ENCODE results near the gene TIMM8A. TPM values are rescaled to one million over a fixed set of nuclear protein-coding genes. Genes with fewer than 3 reads are reported as not detected.

Gene TIMM8A
- polyA plus RNA-seq, 2 of the 4 experiments (the other 2 are of a cell fraction) = 24.5 to 36.8 TPM

GRCh38 chrX:101369687-101370086 lies 21.1 kb upstream of the TIMM8A start:
- Histone ChIP-seq H3K27ac (no peak overlapping the region), H3K4me2 (no peak overlapping the region), H3K9me3 (no peaks in the 10 kb centered on the region), H3K4me3 (no peak overlapping the region), H3K4me1 (no peaks in the 10 kb centered on the region)
- 33% methylated on average over 6 of the region's 6 CpGs for WGBS (ENCODE audit: missing lambda C conversion rate)
- FAIRE-seq (no peak), DNase-seq (ENCODE audit: low read depth in 1 of 2, low spot score in 1 of 2) (no peak), ATAC-seq (no peak)
- no peak for TF ChIP-seq PBX3 (IDR thresholded peaks at IDR 0.05)
- no peak for TF ChIP-seq ZSCAN20 (CRISPR knock-in tag; IDR thresholded peaks at IDR 0.05)
- no peak for TF ChIP-seq MYC (IDR thresholded peaks at IDR 0.05; ENCODE audit: borderline replicate concordance, low read length)
- no peak for TF ChIP-seq HOXB13 (CRISPR knock-in tag; IDR thresholded peaks at IDR 0.05; ENCODE audit: low read depth)
- no peak for TF ChIP-seq CEBPB (IDR thresholded peaks at IDR 0.05)
- no peak for TF ChIP-seq RNF2 (IDR thresholded peaks at IDR 0.05; ENCODE audit: borderline replicate concordance, low read depth)
- no peak for TF ChIP-seq CBX2 (IDR thresholded peaks at IDR 0.05; ENCODE audit: borderline replicate concordance, low read depth)
- no peak for TF ChIP-seq FOSL2 (IDR thresholded peaks at IDR 0.05)
- no peak for TF ChIP-seq FOSL2 (CRISPR knock-in tag; IDR thresholded peaks at IDR 0.05)
- TF ChIP-seq HEYL (CRISPR knock-in tag; IDR thresholded peaks at IDR 0.05) = no peak
- no peak for TF ChIP-seq ZNF302 (CRISPR knock-in tag; IDR thresholded peaks at IDR 0.05)
- TF ChIP-seq EHF (CRISPR knock-in tag; IDR thresholded peaks at IDR 0.05) = no peak
- TF ChIP-seq GATA3 (IDR thresholded peaks at IDR 0.05; ENCODE audit: borderline replicate concordance) = no peak
- no peak for TF ChIP-seq RFX5 (IDR thresholded peaks at IDR 0.05)
- no peak for TF ChIP-seq CHD2 (IDR thresholded peaks at IDR 0.05; ENCODE audit: low read length, partially characterized antibody)
- TF ChIP-seq HDAC2 (IDR thresholded peaks at IDR 0.05) = no peak
- no peak for TF ChIP-seq HMGXB4 (CRISPR knock-in tag; IDR thresholded peaks at IDR 0.05; ENCODE audit: borderline replicate concordance)
- ChIA-PET POLR2A (no interaction called here), CTCF (no interaction called here)

- TF ChIP-seq HMGXB4 (CRISPR knock-in tag; IDR thresholded peaks at IDR 0.05; ENCODE audit: borderline replicate concordance) (no peak), ESRRA (IDR thresholded peaks at IDR 0.05; ENCODE audit: borderline replicate concordance, low read length) (no peak), HEYL (CRISPR knock-in tag; IDR thresholded peaks at IDR 0.05) (no peak), EHF (CRISPR knock-in tag; IDR thresholded peaks at IDR 0.05) (no peak), PBX3 (IDR thresholded peaks at IDR 0.05) (no peak), EHMT2 (IDR thresholded peaks at IDR 0.05; ENCODE audit: low read depth) (no peak), MAZ (IDR thresholded peaks at IDR 0.05; ENCODE audit: borderline replicate concordance, low read depth, low read length) (no peak), JUN (IDR thresholded peaks at IDR 0.05) (no peak)
- Histone ChIP-seq H3K4me3 (no peak overlapping the region), H3K4me1 (no peaks in the 10 kb centered on the region), H3K9me3 (no peaks in the 10 kb centered on the region), H3K4me2 (no peak overlapping the region), H3K27ac (no peak overlapping the region)
- no peak for DNase-seq (ENCODE audit: low read depth in 1 of 2, low spot score in 1 of 2)
- no peak for ATAC-seq
- ChIA-PET POLR2A (interaction anchor here (1.4 kb wide), 1 partner anchor 22 kb away, joined by 6 read pairs; the partner anchor contains the start of gene RPL36A), CTCF (no interaction called here)
- no peak for FAIRE-seq
Observed at GRCh38 chrX:101368800-101369199, 20.3 kb upstream of the TIMM8A start.
